ENCODE data around the gene OOSP4A.

- TF ChIP-seq CTCF (IDR thresholded peaks at IDR 0.05; ENCODE audit: low read length) (no peak), EZH2 (IDR thresholded peaks at IDR 0.05; ENCODE audit: borderline replicate concordance, low read length) (no peak)
Measured at GRCh38 chr11:59968395-59968783, 4.6 kb downstream of the OOSP4A start.

All from OCI-LY1 (cell line).